ENCODE data around the gene DOHH. TPM values are rescaled to one million over a fixed set of nuclear protein-coding genes. Genes with fewer than 3 reads are reported as not detected.
"Not testable (repeated sequence)": the region's sequence is repeated elsewhere in the genome, so short reads cannot be mapped to it uniquely, and the experiment has no call there.

The DOHH gene
- total RNA-seq, 1 donor from 2014 or later = 15.6 TPM

GRCh38 chr19:3534375-3535234 lies 34.1 kb upstream of the DOHH start:
- no peak for DNase-seq (ENCODE audit: low read depth, low spot score)

- DNase-seq (ENCODE audit: low read depth, low spot score) = no peak
Measured at GRCh38 chr19:3533563-3534216, 33.2 kb upstream of the DOHH start.

GRCh38 chr19:3533033-3533432 lies 32.6 kb upstream of the DOHH start:
- DNase-seq (ENCODE audit: low read depth, low spot score) = no peak

- no peak for DNase-seq (ENCODE audit: low read depth, low spot score)
Measured at GRCh38 chr19:3532154-3532786, 31.8 kb upstream of the DOHH start.

- no peak for DNase-seq (ENCODE audit: low read depth, low spot score)
Measured at GRCh38 chr19:3531716-3532115, 31.2 kb upstream of the DOHH start.

GRCh38 chr19:3530389-3530788 lies 29.9 kb upstream of the DOHH start:
- DNase-seq (ENCODE audit: low read depth, low spot score) = no peak

- not testable (repeated sequence) for DNase-seq (ENCODE audit: low read depth, low spot score)
Measured at GRCh38 chr19:3529299-3529698, 28.8 kb upstream of the DOHH start.

- DNase-seq (ENCODE audit: low read depth, low spot score) = no peak
Measured at GRCh38 chr19:3528539-3529211, 28.2 kb upstream of the DOHH start.

- DNase-seq (ENCODE audit: low read depth, low spot score) = no peak
Measured at GRCh38 chr19:3528080-3528479, 27.6 kb upstream of the DOHH start.

GRCh38 chr19:3527238-3527910 lies 26.9 kb upstream of the DOHH start:
- DNase-seq (ENCODE audit: low read depth, low spot score) = no peak

- no peak for DNase-seq (ENCODE audit: low read depth, low spot score)
Measured at GRCh38 chr19:3526507-3527237, 26.2 kb upstream of the DOHH start.

- no peak for DNase-seq (ENCODE audit: low read depth, low spot score)
Measured at GRCh38 chr19:3524904-3525451, 24.5 kb upstream of the DOHH start.

- no peak for DNase-seq (ENCODE audit: low read depth, low spot score)
Measured at GRCh38 chr19:3524078-3524842, 23.8 kb upstream of the DOHH start.

- DNase-seq (ENCODE audit: low read depth, low spot score) = no peak
Measured at GRCh38 chr19:3523361-3524077, 23.0 kb upstream of the DOHH start.

- DNase-seq (ENCODE audit: low read depth, low spot score) = no peak
Measured at GRCh38 chr19:3522421-3523360, 22.2 kb upstream of the DOHH start.

GRCh38 chr19:3521104-3521445 lies 20.6 kb upstream of the DOHH start:
- no peak for DNase-seq (ENCODE audit: low read depth, low spot score)

- DNase-seq (ENCODE audit: low read depth, low spot score) = no peak
Measured at GRCh38 chr19:3520166-3521103, 20.0 kb upstream of the DOHH start.

Measured in pulmonary artery endothelial cell (primary cell).